Measurements from ENCODE around the gene ARID5B.

The ARID5B gene

DNA sequence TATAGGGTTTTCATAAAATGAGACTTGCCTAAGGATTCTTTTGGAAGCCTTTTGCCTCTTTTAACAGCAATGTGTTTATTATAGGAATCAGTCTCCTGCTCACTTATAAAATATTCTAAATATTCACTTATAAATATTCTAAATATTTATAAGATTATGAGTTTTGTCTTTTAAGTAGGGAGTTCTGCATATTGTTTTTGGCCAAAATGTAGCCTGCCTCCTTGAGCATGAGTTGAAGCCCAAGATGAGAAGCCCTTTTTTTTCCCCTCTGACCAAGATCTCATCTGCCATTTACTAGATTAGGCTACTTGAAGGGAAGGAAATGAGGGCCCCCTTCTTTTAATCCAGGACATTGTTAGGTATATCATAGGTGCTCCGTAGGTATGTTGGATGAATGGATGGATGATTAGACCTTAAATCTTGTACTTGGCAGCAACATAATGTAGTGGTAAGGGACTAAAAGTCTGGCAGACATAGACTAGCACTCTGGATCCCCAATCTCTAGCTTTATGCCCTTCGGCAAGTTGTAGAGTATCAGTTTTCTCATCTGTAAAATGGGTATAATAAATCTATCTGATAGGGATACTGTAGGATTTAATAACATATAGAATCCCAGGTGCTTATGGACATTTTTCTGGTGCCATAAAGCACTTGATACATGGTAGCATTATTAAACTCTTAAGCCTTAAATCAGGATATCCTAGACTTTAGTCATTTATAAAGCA, 59.1 kb downstream of the ARID5B start:
- ChIA-PET POLR2A (no interaction called here), CTCF (interaction anchor here (0.6 kb wide), 1 partner anchor 64 kb away, joined by 3 read pairs; no protein-coding TSS in a partner anchor)
- H3K4me3 ChIP-seq (ENCODE audit: low read depth, low read length), result no peak overlapping the region
- TF ChIP-seq, protein P1, sequence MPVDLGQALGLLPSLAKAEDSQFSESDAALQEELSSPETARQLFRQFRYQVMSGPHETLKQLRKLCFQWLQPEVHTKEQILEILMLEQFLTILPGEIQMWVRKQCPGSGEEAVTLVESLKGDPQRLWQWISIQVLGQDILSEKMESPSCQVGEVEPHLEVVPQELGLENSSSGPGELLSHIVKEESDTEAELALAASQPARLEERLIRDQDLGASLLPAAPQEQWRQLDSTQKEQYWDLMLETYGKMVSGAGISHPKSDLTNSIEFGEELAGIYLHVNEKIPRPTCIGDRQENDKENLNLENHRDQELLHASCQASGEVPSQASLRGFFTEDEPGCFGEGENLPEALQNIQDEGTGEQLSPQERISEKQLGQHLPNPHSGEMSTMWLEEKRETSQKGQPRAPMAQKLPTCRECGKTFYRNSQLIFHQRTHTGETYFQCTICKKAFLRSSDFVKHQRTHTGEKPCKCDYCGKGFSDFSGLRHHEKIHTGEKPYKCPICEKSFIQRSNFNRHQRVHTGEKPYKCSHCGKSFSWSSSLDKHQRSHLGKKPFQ (tag by site-specific recombination; IDR thresholded peaks at IDR 0.05), result no peak
- TF ChIP-seq SP2 (tag by site-specific recombination; IDR thresholded peaks at IDR 0.05) (no peak), ZNF768 (tag by site-specific recombination; IDR thresholded peaks at IDR 0.05) (no peak), ZNF140 (tag by site-specific recombination; IDR thresholded peaks at IDR 0.05) (no peak), TCF7L2 (IDR thresholded peaks at IDR 0.05; ENCODE audit: borderline replicate concordance, low read depth, low read length) (no peak), ZNF121 (tag by site-specific recombination; IDR thresholded peaks at IDR 0.05) (no peak), ZNF211 (tag by site-specific recombination; IDR thresholded peaks at IDR 0.05; ENCODE audit: low read depth) (no peak), GLI4 (tag by site-specific recombination; IDR thresholded peaks at IDR 0.05) (no peak), ZFHX2 (tag by site-specific recombination; conservative IDR thresholded peaks at IDR 0.05) (no peak)
- TF ChIP-seq, protein P2, sequence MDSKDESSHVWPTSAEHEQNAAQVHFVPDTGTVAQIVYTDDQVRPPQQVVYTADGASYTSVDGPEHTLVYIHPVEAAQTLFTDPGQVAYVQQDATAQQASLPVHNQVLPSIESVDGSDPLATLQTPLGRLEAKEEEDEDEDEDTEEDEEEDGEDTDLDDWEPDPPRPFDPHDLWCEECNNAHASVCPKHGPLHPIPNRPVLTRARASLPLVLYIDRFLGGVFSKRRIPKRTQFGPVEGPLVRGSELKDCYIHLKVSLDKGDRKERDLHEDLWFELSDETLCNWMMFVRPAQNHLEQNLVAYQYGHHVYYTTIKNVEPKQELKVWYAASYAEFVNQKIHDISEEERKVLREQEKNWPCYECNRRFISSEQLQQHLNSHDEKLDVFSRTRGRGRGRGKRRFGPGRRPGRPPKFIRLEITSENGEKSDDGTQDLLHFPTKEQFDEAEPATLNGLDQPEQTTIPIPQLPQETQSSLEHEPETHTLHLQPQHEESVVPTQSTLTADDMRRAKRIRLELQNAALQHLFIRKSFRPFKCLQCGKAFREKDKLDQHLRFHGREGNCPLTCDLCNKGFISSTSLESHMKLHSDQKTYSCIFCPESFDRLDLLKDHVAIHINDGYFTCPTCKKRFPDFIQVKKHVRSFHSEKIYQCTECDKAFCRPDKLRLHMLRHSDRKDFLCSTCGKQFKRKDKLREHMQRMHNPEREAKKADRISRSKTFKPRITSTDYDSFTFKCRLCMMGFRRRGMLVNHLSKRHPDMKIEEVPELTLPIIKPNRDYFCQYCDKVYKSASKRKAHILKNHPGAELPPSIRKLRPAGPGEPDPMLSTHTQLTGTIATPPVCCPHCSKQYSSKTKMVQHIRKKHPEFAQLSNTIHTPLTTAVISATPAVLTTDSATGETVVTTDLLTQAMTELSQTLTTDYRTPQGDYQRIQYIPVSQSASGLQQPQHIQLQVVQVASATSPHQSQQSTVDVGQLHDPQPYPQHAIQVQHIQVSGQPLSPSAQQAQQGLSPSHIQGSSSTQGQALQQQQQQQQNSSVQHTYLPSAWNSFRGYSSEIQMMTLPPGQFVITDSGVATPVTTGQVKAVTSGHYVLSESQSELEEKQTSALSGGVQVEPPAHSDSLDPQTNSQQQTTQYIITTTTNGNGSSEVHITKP (tag by site-specific recombination; IDR thresholded peaks at IDR 0.05), result no peak
- H3K36me3 ChIP-seq (ENCODE audit: control insufficient read depth in 2 of 2, insufficient read depth in 1 of 2, low read length in 2 of 2), result peaks cover 0 to 4% of the 10 kb centered on the region in 2 experiments; a peak in 1 of 3 replicates
- no peaks in the 10 kb centered on the region for H3K4me1 ChIP-seq (ENCODE audit: control insufficient read depth, insufficient read depth, low read length)
- H3K27ac ChIP-seq (ENCODE audit: extremely low read depth, low read depth, low read length), result no peak overlapping the region
- H3K9me3 ChIP-seq (ENCODE audit: control insufficient read depth, insufficient read depth, low read depth, low read length), result no peaks in the 10 kb centered on the region

DNA sequence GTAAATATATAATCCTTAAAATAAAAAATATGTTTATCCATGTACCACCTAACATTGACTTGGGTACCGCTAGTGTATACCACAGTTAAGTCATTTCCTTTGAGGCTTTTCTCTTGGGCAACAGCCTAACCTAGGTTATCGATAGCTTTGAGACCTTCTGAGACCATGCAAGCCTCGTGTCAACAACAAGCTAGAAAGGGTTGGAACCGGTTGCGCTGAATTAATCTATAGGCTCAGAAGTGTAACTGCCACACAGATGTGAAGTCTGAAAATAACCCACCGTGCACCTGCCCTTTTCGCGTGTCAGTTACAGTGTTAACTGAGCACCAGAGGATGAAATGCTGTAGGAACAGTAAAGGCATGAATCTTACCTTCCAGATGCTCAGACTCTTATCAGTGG, 59.8 kb downstream of the ARID5B start:
- ChIA-PET POLR2A (no interaction called here), CTCF (interaction anchor here (0.6 kb wide), 1 partner anchor 27 kb away, joined by 4 read pairs; no protein-coding TSS in a partner anchor)
- Histone ChIP-seq H3K27ac (ENCODE audit: extremely low read depth, low read depth, low read length) (no peak overlapping the region), H3K9me3 (ENCODE audit: control insufficient read depth, insufficient read depth, low read depth, low read length) (no peaks in the 10 kb centered on the region), H3K4me1 (ENCODE audit: control insufficient read depth, insufficient read depth, low read length) (no peaks in the 10 kb centered on the region), H3K4me3 (ENCODE audit: low read depth, low read length) (no peak overlapping the region), H3K36me3 (ENCODE audit: control insufficient read depth in 2 of 2, insufficient read depth in 1 of 2, low read length in 2 of 2) (peaks cover 0 to 4% of the 10 kb centered on the region in 2 experiments; a peak in 1 of 3 replicates)
- no peak for TF ChIP-seq ZNF146 (tag by site-specific recombination; IDR thresholded peaks at IDR 0.05)
- TF ChIP-seq ZNF777 (tag by site-specific recombination; IDR thresholded peaks at IDR 0.05; ENCODE audit: borderline replicate concordance), result no peak
- no peak for TF ChIP-seq ZNF791 (tag by site-specific recombination; IDR thresholded peaks at IDR 0.05)
- no peak for TF ChIP-seq ZNF202 (tag by site-specific recombination; IDR thresholded peaks at IDR 0.05; ENCODE audit: borderline replicate concordance)
- TF ChIP-seq ZNF394 (tag by site-specific recombination; IDR thresholded peaks at IDR 0.05; ENCODE audit: borderline replicate concordance), result no peak
- TF ChIP-seq, protein P3, sequence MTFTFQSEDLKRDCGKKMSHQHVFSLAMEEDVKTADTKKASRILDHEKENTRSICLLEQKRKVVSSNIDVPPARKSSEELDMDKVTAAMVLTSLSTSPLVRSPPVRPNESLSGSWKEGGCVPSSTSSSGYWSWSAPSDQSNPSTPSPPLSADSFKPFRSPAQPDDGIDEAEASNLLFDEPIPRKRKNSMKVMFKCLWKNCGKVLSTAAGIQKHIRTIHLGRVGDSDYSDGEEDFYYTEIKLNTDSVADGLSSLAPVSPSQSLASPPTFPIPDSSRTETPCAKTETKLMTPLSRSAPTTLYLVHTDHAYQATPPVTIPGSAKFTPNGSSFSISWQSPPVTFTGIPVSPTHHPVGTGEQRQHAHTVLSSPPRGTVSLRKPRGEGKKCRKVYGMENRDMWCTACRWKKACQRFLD (tag by site-specific recombination; IDR thresholded peaks at IDR 0.05), result no peak
- no peak for TF ChIP-seq YY2 (tag by site-specific recombination; IDR thresholded peaks at IDR 0.05)
- TF ChIP-seq, protein P4, sequence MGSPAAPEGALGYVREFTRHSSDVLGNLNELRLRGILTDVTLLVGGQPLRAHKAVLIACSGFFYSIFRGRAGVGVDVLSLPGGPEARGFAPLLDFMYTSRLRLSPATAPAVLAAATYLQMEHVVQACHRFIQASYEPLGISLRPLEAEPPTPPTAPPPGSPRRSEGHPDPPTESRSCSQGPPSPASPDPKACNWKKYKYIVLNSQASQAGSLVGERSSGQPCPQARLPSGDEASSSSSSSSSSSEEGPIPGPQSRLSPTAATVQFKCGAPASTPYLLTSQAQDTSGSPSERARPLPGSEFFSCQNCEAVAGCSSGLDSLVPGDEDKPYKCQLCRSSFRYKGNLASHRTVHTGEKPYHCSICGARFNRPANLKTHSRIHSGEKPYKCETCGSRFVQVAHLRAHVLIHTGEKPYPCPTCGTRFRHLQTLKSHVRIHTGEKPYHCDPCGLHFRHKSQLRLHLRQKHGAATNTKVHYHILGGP (tag by site-specific recombination; IDR thresholded peaks at IDR 0.05), result no peak

Measured in HEK293 (cell line).